SW480 (cell line): ENCODE data around the gene TDRD1.

Experiments used
- DNase-seq: peaks from one replicate; pipeline ENCODE4 v3.0.0-alpha.2; 2016; ENCODE audit warnings: low spot score

Gene TDRD1

GRCh38 chr10:114239117-114239993, 60.2 kb downstream of the TDRD1 start, which contains the start of gene VWA2:
VWA2 (plus strand) TSS chr10:114239254; CDS start chr10:114248714, 9,460 bp downstream.
- DNase-seq: peak; percentile 73

GRCh38 chr10:114239994-114240345, 60.8 kb downstream of the TDRD1 start:
- DNase-seq: no peak

GRCh38 chr10:114242235-114242634, 63.1 kb downstream of the TDRD1 start:
- peak; percentile 61 for DNase-seq

GRCh38 chr10:114243661-114244060, 64.5 kb downstream of the TDRD1 start:
- no peak for DNase-seq

- DNase-seq: no peak
These were observed 65.0 kb downstream of the TDRD1 start for GRCh38 chr10:114244126-114244525.

GRCh38 chr10:114245121-114245791, 66.1 kb downstream of the TDRD1 start:
- DNase-seq: peak; percentile 56

GRCh38 chr10:114246679-114247305, 67.6 kb downstream of the TDRD1 start:
- peak; percentile 71 for DNase-seq

- DNase-seq: peak; percentile 74
These were observed 71.1 kb downstream of the TDRD1 start for GRCh38 chr10:114250236-114250635.

- DNase-seq: no peak
These were observed 71.6 kb downstream of the TDRD1 start for GRCh38 chr10:114250716-114251115.

- DNase-seq: no peak
These were observed 72.9 kb downstream of the TDRD1 start for GRCh38 chr10:114252092-114252491.

- no peak for DNase-seq
These were observed 73.7 kb downstream of the TDRD1 start for GRCh38 chr10:114252883-114253282.

- DNase-seq: no peak
These were observed 76.1 kb downstream of the TDRD1 start for GRCh38 chr10:114255227-114255626.

- no peak for DNase-seq
These were observed 77.0 kb downstream of the TDRD1 start for GRCh38 chr10:114256008-114256765.

GRCh38 chr10:114256822-114257221, 77.7 kb downstream of the TDRD1 start:
- peak; percentile 63 for DNase-seq

GRCh38 chr10:114257498-114257897, 78.3 kb downstream of the TDRD1 start:
- DNase-seq: no peak

- DNase-seq: peak; percentile 96
These were observed 79.2 kb downstream of the TDRD1 start for GRCh38 chr10:114258274-114258840.

- DNase-seq: no peak
These were observed 80.7 kb downstream of the TDRD1 start for GRCh38 chr10:114259824-114260223.

GRCh38 chr10:114260366-114260765, 81.2 kb downstream of the TDRD1 start:
- no peak for DNase-seq

GRCh38 chr10:114261076-114261475, 81.9 kb downstream of the TDRD1 start:
- peak; percentile 87 for DNase-seq

- DNase-seq: no peak
These were observed 83.3 kb downstream of the TDRD1 start for GRCh38 chr10:114262496-114262895.

GRCh38 chr10:114265392-114266053, 86.4 kb downstream of the TDRD1 start:
- no peak for DNase-seq
